ENCODE results near the gene ADAMTS2.

ADAMTS2 gene

DNA sequence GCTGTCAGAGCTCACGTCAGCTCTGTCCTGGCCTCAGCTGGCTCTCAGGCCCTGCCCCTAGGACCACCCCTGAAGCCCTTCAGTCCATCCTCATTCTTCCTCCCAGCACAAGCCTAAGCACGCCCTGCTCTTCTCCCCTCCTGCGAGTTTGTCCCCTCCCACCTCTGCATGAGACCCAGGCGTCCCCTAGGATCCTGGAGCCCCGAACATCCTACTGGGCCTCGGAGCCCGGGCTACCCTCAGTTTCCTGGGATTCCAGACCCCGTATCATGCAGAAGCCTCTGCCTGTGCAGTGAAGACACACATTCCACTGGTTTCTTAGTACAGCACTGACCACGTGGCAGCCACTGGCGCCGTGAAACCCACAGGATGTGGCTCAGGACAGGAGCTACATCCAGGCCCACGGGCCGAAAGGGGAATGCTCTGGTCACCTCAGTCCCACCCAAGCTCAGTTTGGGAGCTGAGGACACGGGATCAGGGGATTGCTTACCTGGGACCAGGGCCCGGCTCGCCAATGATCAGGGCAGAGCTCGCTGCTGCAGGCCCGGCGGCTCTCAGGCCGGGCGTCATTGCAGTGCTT is 220.9 kb downstream of the ADAMTS2 start:
- no peak overlapping the region for H3K4me3 Mint-ChIP-seq
- H3K4me1 Mint-ChIP-seq (ENCODE audit: low read depth) = no peaks in the 10 kb centered on the region
- H3K27ac Mint-ChIP-seq = no peak overlapping the region
- H3K27me3 Mint-ChIP-seq (ENCODE audit: low read depth) = no peaks in the 10 kb centered on the region
- peaks cover 20% of the 10 kb centered on the region for H3K9me3 Mint-ChIP-seq
- no peaks in the 10 kb centered on the region for H3K36me3 Mint-ChIP-seq (ENCODE audit: low read depth)

DNA sequence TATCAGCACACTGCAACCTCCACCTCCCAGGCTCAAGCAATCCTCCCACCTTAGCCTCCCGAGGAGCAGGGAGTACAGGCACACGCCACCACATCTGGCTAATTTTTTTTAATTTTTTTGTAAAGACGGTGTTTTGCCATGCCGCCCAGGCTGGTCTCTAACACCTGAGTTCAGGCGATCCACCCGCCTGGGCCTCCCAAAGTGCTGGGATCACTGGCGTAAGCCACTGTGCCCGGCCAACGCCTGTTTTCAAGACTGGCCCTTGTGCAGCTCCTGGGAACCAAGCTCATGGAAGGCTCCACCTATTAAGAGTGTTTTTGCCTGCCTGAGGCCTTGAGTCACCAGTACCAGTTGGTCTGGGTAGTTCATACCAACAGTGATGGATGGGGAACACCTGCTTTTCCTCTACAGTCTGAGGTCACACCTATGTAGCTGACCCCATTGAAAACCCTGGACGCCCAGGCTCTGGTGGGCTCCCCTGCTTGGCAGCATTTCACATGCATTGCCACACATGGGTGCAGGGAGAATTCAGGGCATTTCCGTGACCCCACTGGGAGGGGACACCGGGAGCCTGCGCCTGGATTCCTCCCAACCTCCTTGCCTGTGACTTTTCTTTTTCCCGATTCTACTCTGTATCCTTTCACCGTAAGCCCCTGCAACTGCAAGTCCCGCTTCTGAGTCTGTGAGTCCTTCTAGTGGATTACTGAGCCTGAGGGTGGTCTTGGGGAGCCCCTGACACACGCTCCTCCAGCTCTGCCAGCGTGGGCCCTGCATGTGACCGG is 221.6 kb downstream of the ADAMTS2 start:
- no peaks in the 10 kb centered on the region for H3K4me1 Mint-ChIP-seq (ENCODE audit: low read depth)
- no peaks in the 10 kb centered on the region for H3K27me3 Mint-ChIP-seq (ENCODE audit: low read depth)
- peaks cover 20% of the 10 kb centered on the region for H3K9me3 Mint-ChIP-seq
- no peak overlapping the region for H3K4me3 Mint-ChIP-seq
- H3K27ac Mint-ChIP-seq = no peak overlapping the region
- H3K36me3 Mint-ChIP-seq (ENCODE audit: low read depth) = no peaks in the 10 kb centered on the region

DNA sequence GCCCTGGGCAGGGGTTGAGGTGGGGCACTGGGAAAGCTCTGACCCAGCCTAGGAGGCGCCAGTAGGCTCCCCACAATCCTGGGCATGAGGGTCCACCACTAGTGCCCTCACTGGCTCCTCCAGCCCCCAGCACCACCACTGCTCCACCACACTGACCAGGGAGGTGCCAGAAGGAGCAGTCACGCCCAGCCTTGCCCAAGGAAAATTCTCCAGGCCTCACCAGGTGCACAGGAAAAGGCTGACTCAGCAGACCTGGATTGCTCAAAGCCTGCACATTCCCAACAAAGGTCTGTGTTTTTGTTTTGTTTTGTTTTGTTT is 222.2 kb downstream of the ADAMTS2 start:
- peaks cover 23% of the 10 kb centered on the region for H3K9me3 Mint-ChIP-seq
- H3K36me3 Mint-ChIP-seq (ENCODE audit: low read depth) = no peaks in the 10 kb centered on the region
- no peaks in the 10 kb centered on the region for H3K4me1 Mint-ChIP-seq (ENCODE audit: low read depth)
- no peak overlapping the region for H3K27ac Mint-ChIP-seq
- H3K27me3 Mint-ChIP-seq (ENCODE audit: low read depth) = no peaks in the 10 kb centered on the region
- H3K4me3 Mint-ChIP-seq = no peak overlapping the region

DNA sequence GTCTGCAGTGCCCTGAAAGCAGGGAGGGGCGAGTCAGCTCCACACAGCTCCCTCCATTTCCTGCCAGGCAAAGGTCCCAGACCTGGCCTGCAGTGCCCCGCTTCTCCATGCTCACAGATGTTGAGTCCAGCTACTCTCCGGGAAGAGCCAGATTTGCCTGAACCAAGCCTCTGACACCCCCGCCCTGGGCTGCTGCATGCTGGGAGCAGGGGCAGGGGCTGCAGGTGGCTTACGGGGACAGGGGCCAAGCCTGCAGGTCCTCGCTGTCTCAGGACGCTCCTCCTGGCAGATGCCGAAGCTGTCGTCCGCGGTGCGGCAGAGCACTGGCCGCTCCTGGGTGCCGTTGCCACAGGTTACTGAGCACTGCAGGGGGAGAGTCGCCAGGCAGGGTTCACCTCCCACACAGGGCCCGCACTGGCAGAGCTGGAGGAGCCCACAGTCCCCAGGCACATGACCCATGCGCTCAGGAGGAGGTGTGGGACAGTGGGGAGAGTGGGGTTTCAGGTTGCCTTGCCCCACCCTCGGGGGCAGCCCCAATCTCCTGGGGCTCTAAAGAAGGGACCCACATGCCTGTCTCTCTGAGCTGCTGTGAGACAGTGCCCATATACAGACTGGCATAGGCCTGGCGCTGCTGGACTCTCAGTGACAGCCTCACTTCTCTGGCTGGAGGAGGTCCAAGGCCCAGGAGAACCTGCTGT is 222.7 kb downstream of the ADAMTS2 start:
- Mint-ChIP-seq H3K27ac (no peak overlapping the region), H3K27me3 (ENCODE audit: low read depth) (no peaks in the 10 kb centered on the region), H3K4me1 (ENCODE audit: low read depth) (no peaks in the 10 kb centered on the region), H3K9me3 (peaks cover 20% of the 10 kb centered on the region), H3K36me3 (ENCODE audit: low read depth) (no peaks in the 10 kb centered on the region), H3K4me3 (no peak overlapping the region)

DNA sequence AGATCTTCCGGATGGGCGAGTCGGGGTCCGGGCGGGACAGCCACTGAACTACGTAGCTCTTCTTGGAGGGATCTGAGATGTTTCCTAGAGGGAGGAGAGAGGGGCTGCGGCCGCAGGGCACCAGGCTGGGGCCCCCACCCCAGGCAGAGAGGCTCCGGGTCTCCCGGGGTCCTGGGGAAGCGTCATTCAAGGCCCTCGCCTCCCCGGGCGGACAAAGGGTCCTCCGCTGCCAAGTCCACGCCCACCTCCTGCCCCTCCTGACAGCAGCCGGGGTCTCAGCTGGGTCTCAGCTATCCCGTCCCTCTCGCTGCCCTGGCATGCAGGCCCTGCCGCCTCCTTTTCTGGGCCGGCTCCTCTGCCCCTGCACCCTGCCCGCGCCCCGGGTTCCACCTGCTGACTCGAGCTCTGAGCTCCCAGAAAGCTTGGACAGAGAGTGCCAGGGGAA is 223.6 kb downstream of the ADAMTS2 start:
- H3K27ac Mint-ChIP-seq = no peak overlapping the region
- H3K4me1 Mint-ChIP-seq (ENCODE audit: low read depth) = no peaks in the 10 kb centered on the region
- H3K4me3 Mint-ChIP-seq = no peak overlapping the region
- H3K27me3 Mint-ChIP-seq (ENCODE audit: low read depth) = no peaks in the 10 kb centered on the region
- H3K9me3 Mint-ChIP-seq = peaks cover 21% of the 10 kb centered on the region
- H3K36me3 Mint-ChIP-seq (ENCODE audit: low read depth) = no peaks in the 10 kb centered on the region

DNA sequence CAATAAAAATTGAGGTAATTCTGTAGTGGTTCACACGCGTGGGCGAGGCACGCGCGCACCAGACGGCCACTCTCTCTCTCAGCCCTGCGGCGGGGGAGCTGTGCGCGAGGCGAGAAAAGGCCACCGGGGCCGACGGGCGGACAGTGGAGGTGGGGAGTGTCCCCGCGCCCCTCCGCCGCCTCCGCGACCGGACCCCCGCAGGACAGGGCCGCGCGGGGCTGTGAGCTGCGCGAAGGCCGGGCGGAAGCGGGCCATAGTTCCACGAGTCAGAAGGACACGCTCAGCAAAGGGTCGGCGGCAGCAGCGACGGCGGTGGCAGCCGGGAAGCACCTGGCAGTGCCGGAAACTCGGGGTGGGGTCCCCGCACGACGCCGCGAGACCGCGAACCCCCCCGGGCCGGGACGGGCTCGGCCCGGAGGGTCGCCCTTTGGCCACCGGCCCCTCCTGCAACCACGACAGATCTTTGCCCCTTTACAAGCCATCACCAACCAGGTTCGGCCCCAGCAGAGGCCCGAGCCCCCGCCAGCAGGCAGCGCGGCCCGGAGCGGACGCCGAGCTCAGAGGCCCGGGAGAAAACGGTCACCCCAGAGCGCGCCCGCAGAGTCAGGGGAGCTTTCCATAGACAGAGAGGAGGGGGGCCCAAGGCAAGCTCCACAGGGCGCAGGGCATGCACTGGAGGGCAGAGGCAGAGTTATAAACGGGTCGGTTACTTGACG is 224.2 kb downstream of the ADAMTS2 start:
- Mint-ChIP-seq H3K4me3 (no peak overlapping the region), H3K4me1 (ENCODE audit: low read depth) (no peaks in the 10 kb centered on the region), H3K27me3 (ENCODE audit: low read depth) (no peaks in the 10 kb centered on the region), H3K9me3 (peaks cover 27% of the 10 kb centered on the region), H3K36me3 (ENCODE audit: low read depth) (no peaks in the 10 kb centered on the region), H3K27ac (no peak overlapping the region)

DNA sequence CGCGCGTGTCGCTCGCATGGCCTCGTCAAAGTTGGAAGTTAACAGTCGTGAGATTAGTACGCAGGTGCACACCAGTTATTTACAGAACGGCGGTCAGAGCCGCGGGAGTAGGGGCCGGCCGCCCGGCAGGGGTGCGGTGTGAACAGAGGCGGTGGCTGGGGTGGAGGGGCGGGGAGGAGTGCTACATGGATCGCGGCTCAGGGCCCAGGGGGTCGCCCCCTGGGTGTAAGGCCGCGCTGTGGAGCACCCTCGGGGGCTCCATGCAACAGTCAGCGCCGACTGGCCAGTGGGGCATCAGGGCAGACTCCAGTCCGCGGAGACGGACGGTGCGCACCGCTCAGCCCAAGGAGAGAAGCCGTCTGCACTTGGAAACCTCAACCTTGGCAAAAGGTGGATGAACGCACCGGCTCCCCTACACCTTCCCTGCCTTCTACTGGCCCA is 224.8 kb downstream of the ADAMTS2 start:
- no peak overlapping the region for H3K27ac Mint-ChIP-seq
- peaks cover 27% of the 10 kb centered on the region for H3K9me3 Mint-ChIP-seq
- H3K36me3 Mint-ChIP-seq (ENCODE audit: low read depth) = no peaks in the 10 kb centered on the region
- H3K4me3 Mint-ChIP-seq = no peak overlapping the region
- H3K27me3 Mint-ChIP-seq (ENCODE audit: low read depth) = no peaks in the 10 kb centered on the region
- no peaks in the 10 kb centered on the region for H3K4me1 Mint-ChIP-seq (ENCODE audit: low read depth)

DNA sequence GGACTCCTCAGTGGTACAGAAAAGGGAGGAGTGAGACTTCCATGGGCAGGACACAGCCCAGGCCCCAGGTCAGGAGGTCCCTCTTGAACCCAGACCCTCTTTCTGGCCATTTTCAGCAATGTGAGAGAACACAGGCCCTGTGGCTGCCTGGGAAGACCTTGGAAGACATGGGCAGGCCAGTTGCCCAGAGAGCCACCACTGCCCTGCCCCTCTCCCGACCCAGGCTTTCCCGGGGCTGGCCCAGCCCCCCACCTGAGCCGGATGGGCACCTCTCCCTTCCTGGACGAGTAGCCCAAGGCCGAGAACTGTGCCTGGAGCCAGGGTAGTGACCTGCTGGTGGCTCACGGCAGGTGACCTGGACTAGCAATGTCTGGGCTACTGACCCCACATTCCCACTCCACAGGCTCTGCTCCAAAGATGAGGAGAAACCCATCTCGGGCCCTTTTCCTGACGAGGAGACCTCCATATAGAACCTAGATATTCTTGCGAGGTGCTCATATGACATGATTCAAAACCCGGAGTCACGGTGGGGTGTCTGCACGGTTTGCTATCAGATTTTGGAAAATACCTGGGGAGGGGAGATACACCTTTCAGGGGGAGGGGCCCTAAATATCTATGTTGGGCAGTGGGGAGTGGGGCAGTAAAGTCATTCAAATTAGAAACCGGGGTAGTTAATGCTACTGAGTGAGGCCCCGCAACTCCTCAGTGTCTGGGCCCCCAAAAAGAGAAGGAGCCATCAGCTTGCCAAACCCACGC is 225.7 kb downstream of the ADAMTS2 start:
- H3K27me3 Mint-ChIP-seq (ENCODE audit: low read depth) = no peaks in the 10 kb centered on the region
- H3K9me3 Mint-ChIP-seq = peaks cover 36% of the 10 kb centered on the region
- H3K36me3 Mint-ChIP-seq (ENCODE audit: low read depth) = no peaks in the 10 kb centered on the region

DNA sequence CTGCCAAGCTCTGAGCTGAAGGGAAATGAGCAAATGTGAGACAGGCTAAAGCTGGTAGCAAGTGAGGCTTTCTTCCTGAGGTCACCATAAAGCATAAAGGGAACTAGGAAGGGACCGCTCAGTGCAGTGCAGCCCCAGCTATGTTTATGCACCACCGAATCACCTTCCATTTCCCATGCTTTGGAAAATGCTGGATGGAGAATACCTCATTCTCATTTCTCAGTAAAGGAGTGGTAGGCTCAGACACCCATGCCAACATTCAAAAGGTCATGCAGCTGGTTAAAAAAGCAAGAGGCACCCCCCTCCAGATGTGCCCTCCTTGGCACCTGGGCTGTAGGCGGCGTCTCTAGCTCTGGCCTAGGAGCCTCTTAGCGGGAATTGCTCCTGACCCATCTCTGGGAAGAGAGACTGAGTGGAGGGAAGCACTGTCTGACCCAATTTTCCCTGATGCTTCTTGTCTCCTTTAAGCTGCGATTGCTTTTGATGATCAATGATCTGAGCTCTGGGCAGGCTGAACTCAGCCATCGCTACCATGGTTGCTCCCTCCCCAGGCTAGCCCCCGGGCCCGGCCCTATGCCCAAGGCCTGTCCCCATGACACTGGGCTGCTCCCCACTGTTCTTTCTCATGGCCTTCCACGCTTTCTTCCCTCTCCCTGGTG is 226.4 kb downstream of the ADAMTS2 start:
- Mint-ChIP-seq H3K9me3 (peaks cover 34% of the 10 kb centered on the region), H3K4me3 (no peak overlapping the region), H3K36me3 (ENCODE audit: low read depth) (no peaks in the 10 kb centered on the region), H3K4me1 (ENCODE audit: low read depth) (no peaks in the 10 kb centered on the region), H3K27ac (no peak overlapping the region), H3K27me3 (ENCODE audit: low read depth) (no peaks in the 10 kb centered on the region)

More for the DNA sequence above, 225.7 kb downstream of the ADAMTS2 start:
- no peaks in the 10 kb centered on the region for H3K4me1 Mint-ChIP-seq (ENCODE audit: low read depth)
- no peak overlapping the region for H3K27ac Mint-ChIP-seq
- no peak overlapping the region for H3K4me3 Mint-ChIP-seq

DNA sequence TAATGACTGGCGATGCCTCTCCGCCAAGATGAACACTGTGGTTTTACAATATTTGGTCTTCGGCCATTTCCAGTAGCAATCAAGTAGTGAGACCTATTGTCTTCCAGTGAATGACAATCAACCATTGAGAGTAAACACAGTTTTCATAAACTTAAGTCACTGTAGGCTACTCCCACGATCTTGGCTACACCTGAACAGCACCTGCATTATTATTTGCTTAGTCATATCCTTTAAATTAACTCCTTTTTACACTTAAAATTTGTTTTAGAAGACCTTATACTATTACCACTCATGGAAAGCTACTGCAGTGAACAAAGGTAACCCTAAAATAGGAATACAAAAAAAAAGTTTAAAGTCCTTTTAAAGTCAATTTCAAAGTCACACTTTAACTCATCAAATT is 226.9 kb downstream of the ADAMTS2 start:
- H3K9me3 Mint-ChIP-seq = peaks cover 39% of the 10 kb centered on the region
- H3K36me3 Mint-ChIP-seq (ENCODE audit: low read depth) = no peaks in the 10 kb centered on the region
- H3K27me3 Mint-ChIP-seq (ENCODE audit: low read depth) = no peaks in the 10 kb centered on the region

DNA sequence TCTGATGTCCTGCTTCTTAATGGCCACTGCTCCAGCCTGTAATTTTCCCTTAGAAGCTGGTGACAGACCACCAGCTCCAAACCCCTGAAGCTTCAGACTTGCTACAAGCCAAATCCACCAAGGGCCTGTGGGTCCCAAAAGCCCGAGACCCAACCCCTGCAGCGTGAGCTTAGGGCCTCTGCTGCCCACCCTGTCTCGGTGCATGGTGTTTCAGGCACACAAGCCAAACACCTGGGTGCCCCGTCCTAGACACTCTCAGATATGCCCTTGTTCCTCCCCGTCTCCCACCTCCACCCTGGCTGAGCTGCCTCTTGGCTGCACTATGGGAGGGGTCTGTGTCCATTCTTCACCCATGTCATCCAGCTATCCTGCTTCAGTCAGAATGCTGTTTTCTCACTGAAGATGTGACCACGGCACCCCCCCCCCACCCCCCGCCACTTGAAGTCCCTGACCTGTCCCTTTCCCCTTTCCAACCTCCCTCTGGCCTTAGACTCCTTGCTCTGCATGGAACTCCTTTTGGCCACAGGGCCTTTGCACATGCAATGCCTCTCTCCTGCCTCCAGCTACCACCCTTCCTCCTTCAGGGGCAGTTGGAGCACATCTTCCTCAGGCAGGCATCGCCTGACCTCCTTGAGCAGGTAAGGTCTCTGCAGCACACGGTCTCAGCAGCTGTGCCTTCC is 229.3 kb downstream of the ADAMTS2 start:
- H3K9me3 Mint-ChIP-seq = peaks cover 50% of the 10 kb centered on the region
- no peak overlapping the region for H3K4me3 Mint-ChIP-seq
- no peaks in the 10 kb centered on the region for H3K27me3 Mint-ChIP-seq (ENCODE audit: low read depth)
- no peaks in the 10 kb centered on the region for H3K4me1 Mint-ChIP-seq (ENCODE audit: low read depth)
- H3K27ac Mint-ChIP-seq = no peak overlapping the region
- no peaks in the 10 kb centered on the region for H3K36me3 Mint-ChIP-seq (ENCODE audit: low read depth)

More for the DNA sequence above, 226.9 kb downstream of the ADAMTS2 start:
- Mint-ChIP-seq H3K4me1 (ENCODE audit: low read depth) (no peaks in the 10 kb centered on the region), H3K27ac (no peak overlapping the region), H3K4me3 (no peak overlapping the region)

DNA sequence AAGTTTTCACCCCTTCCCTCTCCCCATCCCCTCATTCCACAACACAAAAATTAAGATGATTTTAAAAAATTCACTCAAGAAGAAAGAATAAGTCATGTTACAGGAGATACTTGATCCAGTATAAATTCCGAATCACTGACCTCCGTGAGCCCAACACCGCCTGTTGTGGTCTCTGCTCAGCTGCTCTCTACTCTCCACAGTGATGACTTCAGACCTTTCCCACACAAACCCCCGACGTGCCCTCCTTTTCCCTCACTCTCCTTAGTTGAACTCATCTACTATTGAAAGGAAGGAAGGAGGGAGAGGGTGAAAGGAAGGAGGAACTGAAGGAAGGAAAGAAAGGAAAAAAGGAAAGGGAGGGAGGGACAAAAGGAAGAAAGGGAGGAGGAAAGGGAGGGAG is 230.0 kb downstream of the ADAMTS2 start:
- peaks cover 56% of the 10 kb centered on the region for H3K9me3 Mint-ChIP-seq
- no peak overlapping the region for H3K4me3 Mint-ChIP-seq
- H3K27me3 Mint-ChIP-seq (ENCODE audit: low read depth) = no peaks in the 10 kb centered on the region
- H3K36me3 Mint-ChIP-seq (ENCODE audit: low read depth) = no peaks in the 10 kb centered on the region
- H3K27ac Mint-ChIP-seq = no peak overlapping the region
- no peaks in the 10 kb centered on the region for H3K4me1 Mint-ChIP-seq (ENCODE audit: low read depth)

DNA sequence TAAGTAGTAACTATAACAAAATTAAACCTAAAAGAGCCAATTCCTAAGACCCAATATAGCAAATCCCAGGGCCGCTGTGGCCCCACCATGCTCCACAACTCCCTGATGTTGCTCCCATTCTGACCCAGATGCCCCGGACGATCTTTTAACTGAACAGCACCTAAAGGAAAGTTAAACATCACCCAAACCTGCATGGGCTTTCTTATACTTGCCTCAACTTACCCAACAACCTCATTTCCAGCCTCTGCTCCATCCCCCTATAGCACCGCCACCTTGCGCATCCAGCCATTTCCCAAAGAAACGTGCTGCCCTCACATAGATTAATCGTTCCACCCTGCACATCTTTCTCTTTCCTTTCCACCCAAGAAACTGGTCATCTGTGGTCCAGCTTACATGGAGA is 230.5 kb downstream of the ADAMTS2 start:
- Mint-ChIP-seq H3K27me3 (ENCODE audit: low read depth) (no peaks in the 10 kb centered on the region), H3K9me3 (peaks cover 51% of the 10 kb centered on the region), H3K4me1 (ENCODE audit: low read depth) (no peaks in the 10 kb centered on the region), H3K27ac (no peak overlapping the region), H3K4me3 (no peak overlapping the region), H3K36me3 (ENCODE audit: low read depth) (no peaks in the 10 kb centered on the region)
